ENCODE results near the gene WSCD1. TPM values are rescaled to one million over a fixed set of nuclear protein-coding genes. Genes with fewer than 3 reads are reported as not detected.
A peak's percentile ranks its signal among the peaks of the same experiment; 100 is the strongest.

The WSCD1 gene
- total RNA-seq, 1 experiment from 2014 or later: not detected

DNA sequence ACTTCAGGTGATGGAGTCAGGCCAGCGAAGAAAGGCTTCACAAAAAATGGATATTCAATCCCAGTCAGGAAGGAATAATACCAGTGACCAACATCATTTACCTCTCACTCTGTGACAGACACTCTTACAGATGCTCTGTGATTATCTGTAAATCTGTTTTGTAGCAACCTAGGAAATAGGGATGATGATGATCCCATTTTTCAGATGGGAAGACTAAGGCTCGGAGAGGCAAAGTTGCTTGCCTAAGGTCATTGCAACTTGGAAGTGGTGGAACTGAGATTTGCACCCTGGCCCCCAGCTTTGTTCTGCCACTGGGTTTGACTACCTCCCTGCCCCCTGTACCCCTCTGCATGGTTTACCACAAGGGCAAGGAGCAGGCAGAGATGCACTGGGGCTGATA, 14.1 kb upstream of the WSCD1 start:
- in situ Hi-C loops (cut with HindIII; ENCODE audit: low sequenced_read_pairs): no loop called here
- no peak for DNase-seq (ENCODE audit: low spot score)

DNA sequence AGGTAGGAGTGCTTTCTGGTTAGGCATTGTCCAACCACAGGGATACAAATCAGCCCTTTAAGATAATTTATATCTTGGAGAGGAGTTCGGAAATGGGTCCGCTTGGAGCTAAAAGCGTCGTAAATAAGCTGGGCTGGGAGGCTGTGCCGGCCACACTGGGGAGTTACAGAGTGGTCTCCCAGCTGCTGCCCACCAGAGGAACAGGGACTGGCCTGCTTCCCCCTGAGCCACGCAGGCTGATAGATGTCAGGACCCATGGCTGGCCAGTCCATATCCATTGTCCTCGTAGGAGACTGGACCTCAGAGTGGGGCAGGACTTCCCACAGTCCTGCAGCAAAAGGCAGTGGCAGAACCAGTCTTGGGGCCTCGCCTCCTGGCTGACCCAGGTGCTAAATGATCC, 12.6 kb upstream of the WSCD1 start:
- in situ Hi-C loops (cut with HindIII; ENCODE audit: low sequenced_read_pairs): no loop called here
- no peak for DNase-seq (ENCODE audit: low spot score)

DNA sequence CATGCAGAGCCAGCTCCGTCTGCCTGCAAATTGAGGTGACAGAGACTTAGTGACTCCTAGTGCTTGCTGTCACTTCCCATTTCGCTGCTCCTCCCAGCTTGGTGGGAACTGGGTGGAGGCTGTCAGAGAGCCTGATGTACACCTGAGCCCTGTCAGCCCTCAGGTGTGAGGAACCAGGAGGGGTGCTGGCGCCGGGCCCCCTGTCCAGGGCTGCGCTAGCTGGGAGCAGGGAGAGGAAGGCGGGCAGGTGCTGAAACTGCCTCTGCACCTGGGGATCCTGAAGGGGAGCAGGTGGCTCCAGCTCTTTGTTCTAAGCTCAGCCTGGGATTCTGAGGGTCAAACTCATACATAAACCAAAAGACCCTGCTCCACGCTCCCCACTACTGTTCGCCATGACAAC, 10.8 kb upstream of the WSCD1 start:
- no peak for DNase-seq (ENCODE audit: low spot score)
- in situ Hi-C loops (cut with HindIII; ENCODE audit: low sequenced_read_pairs): no loop called here

DNA sequence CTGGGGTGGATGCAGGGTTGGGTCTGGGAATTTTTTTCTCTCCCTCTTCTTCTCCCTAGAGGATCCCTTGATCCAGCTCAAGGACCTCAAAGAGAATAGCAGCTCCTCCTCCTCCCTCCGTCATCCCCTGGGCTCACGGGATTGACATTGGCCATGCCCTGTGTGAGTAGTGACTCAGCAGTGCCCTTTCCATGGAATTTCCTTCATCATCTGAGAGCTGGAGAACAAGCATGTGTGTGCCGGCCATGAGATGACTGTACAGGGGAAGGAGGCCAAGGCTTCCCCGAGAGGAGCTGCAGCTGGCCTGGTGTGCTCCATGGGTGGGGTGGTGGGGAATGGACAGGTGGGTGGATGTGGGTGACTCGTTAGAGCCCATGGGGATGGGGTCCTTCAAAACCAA, 8.9 kb upstream of the WSCD1 start:
- in situ Hi-C loops (cut with HindIII; ENCODE audit: low sequenced_read_pairs): no loop called here
- no peak for DNase-seq (ENCODE audit: low spot score)

DNA sequence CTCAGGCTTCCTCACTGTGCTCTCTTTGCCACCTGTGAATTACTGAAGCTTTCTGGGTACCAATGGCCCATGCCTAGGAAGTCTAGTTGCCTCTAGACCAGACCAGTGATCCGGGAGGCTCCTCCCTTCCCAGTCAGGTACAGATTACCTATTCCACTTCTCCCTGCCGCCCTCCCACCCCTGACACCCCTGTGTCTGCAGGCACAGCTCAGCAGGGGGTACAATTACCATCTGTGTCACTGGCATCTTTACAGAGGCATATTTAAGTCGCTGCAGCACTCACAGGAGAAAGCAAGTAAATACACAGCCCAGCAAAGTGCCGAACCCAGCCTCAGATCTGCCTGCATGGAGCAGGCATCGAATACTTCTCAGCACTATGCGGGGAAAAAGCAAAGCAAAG, 5.3 kb upstream of the WSCD1 start:
- DNase-seq (ENCODE audit: low spot score): peak; percentile 76
- in situ Hi-C loops (cut with HindIII; ENCODE audit: low sequenced_read_pairs): no loop called here

DNA sequence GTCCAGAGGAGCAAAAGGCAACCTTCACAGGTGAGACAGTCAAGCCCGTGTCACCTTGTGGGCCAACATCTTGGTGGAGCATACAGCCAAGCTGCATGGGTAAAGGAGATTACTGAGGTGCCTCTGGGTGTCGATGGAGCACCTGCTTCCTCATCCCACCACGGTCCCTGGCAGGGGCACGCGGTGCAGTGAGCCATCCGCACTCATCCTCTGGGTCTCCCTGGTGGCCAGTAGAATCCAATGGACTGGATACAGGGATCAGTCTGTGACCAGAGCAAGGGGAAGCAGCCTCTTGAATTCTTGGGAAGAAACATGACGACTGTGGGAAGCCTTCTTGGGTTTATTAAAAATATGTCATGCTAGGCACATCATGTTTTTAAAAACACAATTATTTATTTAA, 4.8 kb upstream of the WSCD1 start:
- in situ Hi-C loops (cut with HindIII; ENCODE audit: low sequenced_read_pairs): no loop called here
- no peak for DNase-seq (ENCODE audit: low spot score)

DNA sequence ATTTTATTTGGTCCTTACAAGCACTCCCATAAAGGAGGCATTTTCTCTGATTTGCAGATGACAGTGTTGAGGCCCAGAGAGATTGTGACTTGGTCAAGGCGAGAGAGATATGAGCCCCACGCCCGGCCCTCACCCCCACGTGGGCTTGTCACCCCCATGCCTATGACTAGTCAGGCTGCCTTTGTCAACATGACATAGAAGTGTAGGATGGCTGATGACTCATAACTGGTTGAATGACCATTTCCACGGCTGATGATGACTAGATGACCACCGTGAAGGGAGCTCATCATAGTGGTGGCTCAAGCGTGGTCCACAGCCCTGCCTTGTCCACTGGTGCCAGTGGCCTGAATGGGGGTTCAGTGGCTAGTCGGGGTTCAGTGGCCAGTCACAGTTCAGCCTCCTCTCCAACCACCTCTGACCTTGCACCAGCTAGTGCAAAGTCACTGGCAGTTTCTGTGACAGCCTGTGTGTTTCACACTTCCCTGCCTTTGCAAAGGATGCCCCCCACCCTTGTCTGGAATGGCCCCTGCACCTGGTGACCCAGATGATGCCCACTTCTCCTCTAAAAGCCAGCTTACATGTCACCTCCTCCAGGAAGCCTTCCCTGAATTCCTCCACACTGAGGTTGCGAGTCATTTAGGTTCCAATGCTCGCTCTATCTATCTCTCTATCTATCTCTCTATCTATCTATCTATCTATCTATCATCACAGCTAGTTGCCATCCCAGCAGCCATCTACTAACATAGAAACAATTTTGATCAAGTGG, 3.8 kb upstream of the WSCD1 start:
- no peak for DNase-seq (ENCODE audit: low spot score)
- in situ Hi-C loops (cut with HindIII; ENCODE audit: low sequenced_read_pairs): no loop called here

DNA sequence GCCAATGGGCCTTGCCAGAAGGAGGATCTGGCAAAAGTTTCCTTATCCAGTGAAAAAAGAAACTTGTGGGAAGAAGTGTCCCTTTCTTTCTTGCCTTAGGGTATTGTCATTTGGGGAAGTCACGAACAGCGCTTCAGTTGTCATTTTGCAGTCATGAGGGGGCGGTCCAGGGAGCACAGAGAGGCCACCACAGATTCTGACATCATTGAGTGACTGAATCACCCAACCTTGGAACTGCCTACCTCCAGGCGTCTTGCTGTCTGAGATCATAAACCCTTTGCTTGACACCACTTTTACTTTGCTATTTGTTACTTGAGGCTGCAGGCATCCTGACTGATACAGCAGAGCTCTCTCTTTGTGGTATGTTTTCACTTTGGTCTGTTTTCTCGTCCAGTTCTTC, 3.1 kb upstream of the WSCD1 start:
- in situ Hi-C loops (cut with HindIII; ENCODE audit: low sequenced_read_pairs): no loop called here
- DNase-seq (ENCODE audit: low spot score): no peak

DNA sequence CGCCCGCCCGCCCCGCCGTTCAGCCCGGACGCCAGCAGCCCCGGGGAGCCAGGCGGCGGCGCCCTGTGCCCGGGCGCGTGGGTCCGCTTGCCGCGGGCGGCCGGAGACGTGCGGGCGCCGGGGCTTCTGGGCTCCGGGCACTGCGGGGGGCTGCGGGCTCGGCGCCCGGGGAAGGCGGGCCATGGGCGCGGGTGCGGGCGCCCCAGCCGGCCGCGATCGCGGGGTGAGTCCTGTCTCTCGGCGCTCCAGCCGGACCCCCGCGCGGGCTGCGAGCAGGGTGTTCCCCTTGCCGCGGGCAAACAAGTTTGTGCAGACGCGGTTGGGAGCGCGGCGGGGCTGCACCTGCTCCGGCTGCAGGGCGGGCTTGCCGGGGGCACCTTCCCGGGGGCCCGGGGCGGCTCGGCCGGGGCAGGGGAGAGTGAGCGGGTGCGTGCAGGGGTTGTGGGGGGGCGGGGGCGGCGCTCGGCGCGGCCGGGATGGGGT, 292 bp downstream of the WSCD1 start:
- in situ Hi-C loops (cut with HindIII; ENCODE audit: low sequenced_read_pairs): no loop called here
- no peak for DNase-seq (ENCODE audit: low spot score)

DNA sequence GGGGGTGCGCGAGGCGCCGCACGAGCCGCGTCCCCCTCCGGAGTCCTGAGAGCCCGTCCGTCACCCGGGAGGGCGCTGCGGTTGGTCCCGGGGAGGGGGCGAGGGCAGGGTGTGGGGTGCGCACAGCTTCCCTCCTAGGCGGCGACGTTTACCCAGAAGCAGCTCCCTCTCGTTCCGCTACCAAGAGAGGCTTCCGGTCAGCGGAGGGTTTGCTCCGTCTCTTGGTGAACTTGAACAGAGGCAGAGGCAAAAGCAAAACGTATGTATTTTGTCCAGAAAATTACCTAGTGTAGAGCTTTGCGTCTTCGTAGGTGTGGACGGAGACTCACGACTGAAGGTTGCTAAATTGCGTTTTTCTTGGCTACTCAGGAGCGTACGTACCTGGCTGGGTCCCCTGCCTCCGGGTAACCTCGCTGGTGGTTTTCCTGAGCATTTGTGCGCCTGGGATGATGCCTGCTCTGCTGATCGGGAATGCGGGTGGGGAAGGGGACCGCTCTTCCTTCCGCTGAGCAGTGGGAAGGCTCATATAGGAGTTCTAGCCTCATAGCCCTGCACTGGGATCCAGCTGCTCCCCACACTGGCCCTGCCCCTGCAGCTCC, 833 bp downstream of the WSCD1 start:
- in situ Hi-C loops (cut with HindIII; ENCODE audit: low sequenced_read_pairs): no loop called here
- peak; percentile 55 for DNase-seq (ENCODE audit: low spot score)

DNA sequence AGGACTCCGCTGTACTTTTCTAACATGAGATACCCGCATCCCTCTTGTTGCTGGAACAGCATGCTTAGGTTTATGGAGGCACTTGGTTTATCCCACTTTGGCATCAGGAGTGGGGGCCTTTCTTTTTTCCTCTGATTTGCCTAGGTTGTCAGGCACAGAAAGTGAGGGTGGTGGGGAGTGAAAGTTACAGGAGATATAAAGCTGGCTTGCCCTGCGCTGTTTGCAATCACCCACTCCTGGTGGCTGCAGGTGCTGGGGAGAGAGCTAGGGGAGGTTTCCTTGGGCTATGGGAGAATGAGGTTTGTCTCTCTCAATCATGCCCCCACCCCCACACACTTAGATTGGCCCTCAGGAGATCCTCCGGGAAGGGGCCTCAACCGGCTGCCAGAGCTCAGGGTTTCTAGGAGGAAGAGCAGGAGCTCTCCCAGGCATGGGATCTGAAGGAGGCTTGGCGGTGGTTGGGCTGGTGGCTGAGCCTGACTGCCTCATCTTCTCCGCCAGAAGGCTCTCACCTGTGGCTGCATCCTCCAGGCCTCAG, 1.4 kb downstream of the WSCD1 start:
- in situ Hi-C loops (cut with HindIII; ENCODE audit: low sequenced_read_pairs): no loop called here
- DNase-seq (ENCODE audit: low spot score): peak; percentile 33

DNA sequence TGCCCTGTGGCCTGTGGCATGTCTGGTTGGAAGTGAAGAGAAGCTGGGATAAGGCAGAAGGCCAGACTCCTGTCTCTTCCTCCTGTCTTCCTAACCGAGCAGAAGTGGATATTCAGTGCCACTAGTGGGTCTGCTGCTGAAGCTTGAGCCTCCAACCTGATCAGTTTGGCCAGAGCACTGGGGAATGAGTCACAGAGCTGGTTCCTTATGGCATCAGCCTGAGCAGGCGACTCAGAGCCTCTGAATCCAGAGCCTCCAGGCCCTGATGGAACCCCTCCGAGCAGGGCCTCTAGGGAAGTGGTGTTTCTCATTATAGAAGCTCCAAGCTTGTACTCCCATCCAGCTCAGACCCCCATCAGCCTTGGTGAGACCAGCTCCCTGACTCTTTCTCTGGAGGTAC, 2.0 kb downstream of the WSCD1 start:
- peak; percentile 41 for DNase-seq (ENCODE audit: low spot score)
- in situ Hi-C loops (cut with HindIII; ENCODE audit: low sequenced_read_pairs): no loop called here

DNA sequence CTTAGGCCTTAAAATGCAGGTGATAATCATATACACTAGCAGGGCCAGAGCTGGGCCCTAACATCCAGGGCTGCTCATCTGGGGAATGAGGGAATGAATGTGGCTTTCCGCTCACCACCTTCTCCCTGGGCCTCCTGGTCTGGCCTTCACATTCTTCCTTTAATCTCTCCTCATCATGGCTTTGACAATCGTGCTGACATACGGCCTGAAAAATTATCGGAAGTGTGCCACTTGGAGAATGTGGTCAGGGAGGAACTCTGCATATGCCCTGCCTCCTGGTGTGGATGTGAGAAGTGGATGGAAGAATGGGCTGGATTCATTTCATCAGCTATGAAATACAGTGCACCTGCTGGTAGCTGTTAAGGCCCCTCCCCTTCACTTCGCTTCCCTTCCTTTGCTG, 2.4 kb downstream of the WSCD1 start:
- in situ Hi-C loops (cut with HindIII; ENCODE audit: low sequenced_read_pairs): no loop called here
- peak; percentile 62 for DNase-seq (ENCODE audit: low spot score)

DNA sequence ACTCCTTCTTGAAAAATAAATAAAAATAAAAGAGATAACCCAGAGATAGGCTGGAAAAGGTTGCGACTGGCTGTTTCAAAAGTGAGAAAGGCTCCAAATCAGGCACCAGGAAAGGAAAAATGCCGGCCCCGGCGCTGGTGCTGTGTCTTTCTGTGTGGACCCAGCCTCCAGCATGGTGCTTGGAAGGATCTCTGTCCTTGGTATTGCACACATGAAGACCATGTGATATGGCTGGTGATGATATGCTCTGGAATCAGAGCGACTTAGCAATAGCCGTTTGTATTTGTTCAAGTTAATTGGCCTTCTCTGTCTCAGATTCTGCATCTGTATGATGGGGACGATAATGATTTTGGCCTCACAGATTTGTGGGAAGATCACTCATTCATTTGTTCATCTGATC, 3.4 kb downstream of the WSCD1 start:
- DNase-seq (ENCODE audit: low spot score): no peak
- in situ Hi-C loops (cut with HindIII; ENCODE audit: low sequenced_read_pairs): no loop called here

DNA sequence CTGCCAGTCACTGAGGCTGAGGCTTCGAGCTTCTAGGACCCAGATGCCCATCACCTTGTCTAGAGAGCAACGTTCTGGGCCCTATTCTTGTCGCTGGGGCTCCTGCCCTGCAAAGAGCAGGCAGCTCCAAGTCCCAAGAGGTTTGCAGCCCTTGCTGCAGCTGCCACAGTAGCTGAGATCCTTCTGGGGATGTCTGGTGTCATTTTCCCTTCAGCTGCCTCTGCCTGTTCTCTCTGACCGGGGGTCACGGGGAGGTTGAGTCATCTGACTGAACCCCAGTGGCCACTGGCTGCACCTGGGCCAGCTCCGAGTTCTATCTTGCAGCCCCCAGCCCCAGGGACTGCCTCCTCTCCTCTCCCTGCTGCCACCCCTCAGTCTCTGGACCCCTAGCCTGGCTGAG, 4.9 kb downstream of the WSCD1 start:
- in situ Hi-C loops (cut with HindIII; ENCODE audit: low sequenced_read_pairs): no loop called here
- no peak for DNase-seq (ENCODE audit: low spot score)

DNA sequence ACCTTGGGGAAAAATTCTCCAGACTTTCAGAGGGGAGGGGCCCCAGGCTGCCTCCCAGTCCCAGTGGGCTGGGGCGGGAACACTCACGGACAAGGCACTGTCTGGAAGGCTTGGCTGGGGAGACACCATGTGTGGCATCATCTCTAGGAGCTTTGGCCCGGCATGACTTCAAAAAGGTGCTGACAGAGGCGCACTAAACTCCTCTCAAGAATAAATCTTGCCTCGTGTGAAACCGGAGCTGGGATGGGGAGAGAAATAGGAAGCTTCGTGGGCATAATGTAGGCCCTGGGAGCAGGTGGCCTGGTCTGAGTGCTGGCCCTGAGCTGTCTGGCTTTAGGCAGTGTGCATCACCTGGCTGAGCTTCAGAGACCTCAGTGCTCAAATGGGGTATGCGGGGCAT, 5.7 kb downstream of the WSCD1 start:
- no peak for DNase-seq (ENCODE audit: low spot score)
- in situ Hi-C loops (cut with HindIII; ENCODE audit: low sequenced_read_pairs): no loop called here

DNA sequence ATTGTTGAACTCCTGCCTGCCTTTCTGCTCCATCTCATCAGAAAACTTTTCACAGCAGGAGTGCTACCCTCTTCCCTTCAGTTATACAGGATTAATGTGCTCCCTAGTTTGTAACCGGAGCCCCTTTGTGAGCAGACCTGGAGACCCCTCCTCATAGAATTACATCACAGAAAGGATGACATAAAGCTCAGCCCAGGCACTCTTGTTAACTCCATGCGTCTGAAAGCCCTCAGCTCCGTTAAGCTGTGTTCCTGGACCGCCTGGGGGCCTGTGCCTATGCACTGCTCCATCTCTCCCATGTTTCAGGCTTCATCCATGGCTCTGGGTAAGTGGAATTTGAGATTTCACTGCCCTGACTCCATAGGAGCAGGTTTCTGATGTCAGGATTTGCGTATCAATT, 7.6 kb downstream of the WSCD1 start:
- in situ Hi-C loops (cut with HindIII; ENCODE audit: low sequenced_read_pairs): no loop called here
- no peak for DNase-seq (ENCODE audit: low spot score)

DNA sequence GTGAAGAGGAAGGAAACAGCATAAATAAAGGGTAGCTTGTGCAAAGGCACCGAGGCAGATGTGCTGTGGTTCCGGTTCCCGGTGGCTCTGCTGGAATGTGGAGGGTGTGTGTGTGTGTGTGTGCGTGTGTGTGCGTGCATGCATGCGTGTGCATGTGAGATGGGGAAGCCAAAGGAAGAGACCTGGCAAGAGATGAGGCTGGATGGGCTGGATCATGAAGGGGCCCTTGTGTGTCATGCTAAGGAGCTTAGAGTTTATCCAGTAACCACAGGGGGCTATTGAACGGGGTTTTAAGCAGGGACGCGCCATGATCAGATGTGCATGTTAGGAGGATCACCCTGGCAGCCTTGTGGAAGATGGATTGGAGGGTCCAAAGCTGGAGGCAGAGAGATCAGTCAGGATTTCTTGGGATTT, 8.3 kb downstream of the WSCD1 start:
- in situ Hi-C loops (cut with HindIII; ENCODE audit: low sequenced_read_pairs): no loop called here
- no peak for DNase-seq (ENCODE audit: low spot score)

DNA sequence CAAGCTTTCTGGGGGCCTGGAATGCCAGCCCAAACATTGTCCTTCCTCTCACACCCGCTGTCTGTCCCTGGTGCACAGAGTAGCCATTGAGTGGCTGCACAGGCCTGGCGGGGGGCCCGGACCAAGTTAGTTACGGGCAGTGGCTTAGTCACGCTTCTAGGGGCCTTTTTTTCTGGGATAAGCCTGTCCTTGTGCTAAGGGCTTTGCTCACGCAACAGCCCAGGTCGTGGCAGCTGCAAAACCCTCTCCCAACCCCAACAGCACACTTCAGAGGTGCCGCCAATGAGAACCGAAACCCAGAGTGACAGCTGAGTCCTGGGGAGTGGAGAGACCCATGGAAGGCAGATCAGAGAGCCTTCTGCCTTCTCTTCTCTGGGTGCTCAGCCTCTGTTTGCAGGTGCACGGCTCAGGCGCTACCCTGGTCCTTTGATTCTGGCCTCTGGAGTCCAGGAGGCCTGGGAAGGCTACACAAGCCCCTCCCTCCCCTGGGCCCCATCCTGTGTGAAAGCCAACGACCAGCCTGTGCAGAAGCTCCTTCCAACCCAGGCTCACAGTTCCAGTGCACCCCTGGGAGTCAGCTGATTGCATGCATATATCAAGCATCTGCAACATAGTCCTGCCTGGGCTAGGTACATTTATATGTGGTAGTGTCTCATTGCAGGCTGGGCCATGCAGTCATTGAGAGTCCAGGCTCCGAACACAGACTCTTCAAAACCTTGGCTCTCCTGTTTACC, 9.1 kb downstream of the WSCD1 start:
- no peak for DNase-seq (ENCODE audit: low spot score)
- in situ Hi-C loops (cut with HindIII; ENCODE audit: low sequenced_read_pairs): no loop called here

DNA sequence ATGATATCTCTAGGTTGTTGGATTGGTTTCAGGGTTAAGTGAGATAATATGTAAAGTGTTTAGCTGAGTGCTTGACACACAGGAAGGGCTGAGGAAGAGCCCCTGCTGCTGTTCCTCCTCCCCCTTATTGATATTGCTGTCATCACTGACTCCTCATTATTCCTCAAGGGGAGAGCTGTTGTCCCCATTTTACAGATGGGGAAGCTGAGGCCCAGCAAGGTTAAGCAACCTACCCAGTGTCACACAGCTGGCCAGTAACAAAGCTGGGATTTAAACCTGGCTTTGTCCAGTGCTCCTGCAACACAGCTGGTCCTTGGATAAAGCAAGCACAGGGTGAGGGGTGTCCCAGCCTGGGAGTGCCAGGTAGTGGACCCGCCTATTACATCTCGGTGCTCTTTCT, 9.8 kb downstream of the WSCD1 start:
- in situ Hi-C loops (cut with HindIII; ENCODE audit: low sequenced_read_pairs): no loop called here
- no peak for DNase-seq (ENCODE audit: low spot score)
